C4-2B (cell line): Measurements from ENCODE around the gene KRTAP10-12.

Experiments used
- ZFX ChIP-seq: fragments of 450-650 bp; IDR thresholded peaks from 2 replicates; pipeline ENCODE4 v1.6.1; 2017
- TF ChIP-seq, protein P1 (sequence below): fragments of 450-650 bp; conservative IDR thresholded peaks from 2 replicates; pipeline ENCODE4 v1.5.1; 2017; ENCODE audit warnings: mild to moderate bottlenecking

DNA sequence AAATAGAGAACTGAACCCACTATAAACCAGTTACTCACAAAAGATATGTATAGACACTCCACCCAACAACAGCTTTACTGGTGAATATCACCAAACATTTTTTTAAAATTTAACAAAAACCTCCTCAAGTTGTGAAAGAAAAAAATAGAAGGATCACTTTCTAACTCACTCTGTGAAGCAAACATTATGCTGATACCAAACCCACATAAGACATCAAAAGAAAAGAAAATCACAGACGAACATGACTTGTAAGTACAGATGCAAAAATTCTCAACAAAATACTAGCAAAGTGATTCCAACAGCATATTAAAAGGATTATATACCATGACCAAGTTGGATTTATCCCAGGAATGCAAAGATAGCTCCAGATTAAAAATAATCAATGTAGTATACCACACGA, 5.3 kb upstream of the KRTAP10-12 start:
- TF ChIP-seq, protein P1, sequence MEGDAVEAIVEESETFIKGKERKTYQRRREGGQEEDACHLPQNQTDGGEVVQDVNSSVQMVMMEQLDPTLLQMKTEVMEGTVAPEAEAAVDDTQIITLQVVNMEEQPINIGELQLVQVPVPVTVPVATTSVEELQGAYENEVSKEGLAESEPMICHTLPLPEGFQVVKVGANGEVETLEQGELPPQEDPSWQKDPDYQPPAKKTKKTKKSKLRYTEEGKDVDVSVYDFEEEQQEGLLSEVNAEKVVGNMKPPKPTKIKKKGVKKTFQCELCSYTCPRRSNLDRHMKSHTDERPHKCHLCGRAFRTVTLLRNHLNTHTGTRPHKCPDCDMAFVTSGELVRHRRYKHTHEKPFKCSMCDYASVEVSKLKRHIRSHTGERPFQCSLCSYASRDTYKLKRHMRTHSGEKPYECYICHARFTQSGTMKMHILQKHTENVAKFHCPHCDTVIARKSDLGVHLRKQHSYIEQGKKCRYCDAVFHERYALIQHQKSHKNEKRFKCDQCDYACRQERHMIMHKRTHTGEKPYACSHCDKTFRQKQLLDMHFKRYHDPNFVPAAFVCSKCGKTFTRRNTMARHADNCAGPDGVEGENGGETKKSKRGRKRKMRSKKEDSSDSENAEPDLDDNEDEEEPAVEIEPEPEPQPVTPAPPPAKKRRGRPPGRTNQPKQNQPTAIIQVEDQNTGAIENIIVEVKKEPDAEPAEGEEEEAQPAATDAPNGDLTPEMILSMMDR = no peak
- TF ChIP-seq ZFX = no peak
